WTC11 (cell line): ENCODE results near the gene TRIM17. TPM values are rescaled to one million over a fixed set of nuclear protein-coding genes. Genes with fewer than 3 reads are reported as not detected.

Experiments used
- ATAC-seq: fragments of 200-7000 bp; cut with Tn5 transposase; 2 replicates; pipeline ENCODE4 v1.10.0; 2021; ENCODE audit warnings: mild to moderate bottlenecking, moderate library complexity
- CTCF ChIA-PET: fragments of 300-600 bp; sonication (Branson Sonifier 250); formaldehyde crosslinking; loops from one replicate; lab custom pipeline; 2021; ENCODE audit warnings: antibody characterized with exemption; lab: Charles Lee
- POLR2A ChIA-PET: fragments of 350-600 bp; sonication (Branson Sonifier 250); formaldehyde crosslinking; loops from one replicate; lab custom pipeline; 2021; ENCODE audit warnings: antibody characterized with exemption; lab: Charles Lee
- DNase-seq: peaks from one replicate; pipeline ENCODE4 v3.0.0; 2021; ENCODE audit warnings: low spot score
- H3K27ac Mint-ChIP-seq: 2 replicates; pipeline ENCODE4 v1.8.0; 2021; ENCODE audit warnings: mixed read lengths
- H3K27me3 Mint-ChIP-seq: 2 replicates; pipeline ENCODE4 v1.8.0; 2021; ENCODE audit warnings: low read depth, mild to moderate bottlenecking, moderate library complexity, mixed read lengths
- H3K36me3 Mint-ChIP-seq: 2 replicates; pipeline ENCODE4 v1.8.0; 2021; ENCODE audit warnings: mixed read lengths
- H3K4me1 Mint-ChIP-seq: 2 replicates; pipeline ENCODE4 v1.8.0; 2022; ENCODE audit warnings: mixed read lengths
- H3K4me3 Mint-ChIP-seq: 2 replicates; pipeline ENCODE4 v1.8.0; 2021; ENCODE audit warnings: mild to moderate bottlenecking, moderate library complexity, mixed read lengths
- H3K9me3 Mint-ChIP-seq: 2 replicates; pipeline ENCODE4 v1.8.0; 2021; ENCODE audit warnings: mixed read lengths
- CBFB ChIP-seq: sonication (generic); formaldehyde crosslinking; IDR thresholded peaks from 2 replicates; pipeline ENCODE4 v1.8.1; 2022; ENCODE audit warnings: mild to moderate bottlenecking, low read depth, missing genetic modification reagents
- CDX4 ChIP-seq: fragments of 250-450 bp; sonication (Bioruptor Pico); IDR thresholded peaks from 2 replicates; pipeline ENCODE4 v1.9.0; 2021; ENCODE audit warnings: moderate library complexity, mild to moderate bottlenecking, inconsistent platforms, borderline replicate concordance
- CREB1 ChIP-seq: sonication (generic); formaldehyde crosslinking; IDR thresholded peaks from 2 replicates; pipeline ENCODE4 v1.8.0; 2023; ENCODE audit warnings: mild to moderate bottlenecking, missing genetic modification reagents
- CREM ChIP-seq: sonication (generic); formaldehyde crosslinking; IDR thresholded peaks from 2 replicates; pipeline ENCODE4 v1.8.1; 2022; ENCODE audit warnings: mild to moderate bottlenecking, missing genetic modification reagents, moderate library complexity
- E2F5 ChIP-seq: sonication (generic); formaldehyde crosslinking; IDR thresholded peaks from 2 replicates; pipeline ENCODE4 v1.8.1; 2022; ENCODE audit warnings: mild to moderate bottlenecking, moderate library complexity, missing genetic modification reagents
- ELF4 ChIP-seq: sonication (generic); formaldehyde crosslinking; IDR thresholded peaks from 2 replicates; pipeline ENCODE4 v1.8.1; 2022; ENCODE audit warnings: low read depth, mild to moderate bottlenecking, moderate library complexity, missing genetic modification reagents
- FOXK1 ChIP-seq: sonication (generic); formaldehyde crosslinking; IDR thresholded peaks from 2 replicates; pipeline ENCODE4 v1.8.0; 2022; ENCODE audit warnings: mild to moderate bottlenecking, moderate library complexity, missing genetic modification reagents
- FOXP1 ChIP-seq: sonication (generic); formaldehyde crosslinking; IDR thresholded peaks from 2 replicates; pipeline ENCODE4 v1.8.0; 2022; ENCODE audit warnings: missing genetic modification reagents, mild to moderate bottlenecking, moderate library complexity, borderline replicate concordance
- KAT7 ChIP-seq: sonication (generic); formaldehyde crosslinking; IDR thresholded peaks from 2 replicates; pipeline ENCODE4 v1.8.1; 2023; ENCODE audit warnings: missing genetic modification reagents, mild to moderate bottlenecking, borderline replicate concordance
- MYBL2 ChIP-seq: sonication (generic); formaldehyde crosslinking; IDR thresholded peaks from 2 replicates; pipeline ENCODE4 v1.8.1; 2023; ENCODE audit warnings: mild to moderate bottlenecking, moderate library complexity, missing genetic modification reagents
- OVOL2 ChIP-seq: fragments of 250-450 bp; sonication (Bioruptor Pico); IDR thresholded peaks from 2 replicates; pipeline ENCODE4 v1.9.0; 2021; ENCODE audit warnings: mild to moderate bottlenecking, borderline replicate concordance
- PREB ChIP-seq: sonication (generic); formaldehyde crosslinking; IDR thresholded peaks from 2 replicates; pipeline ENCODE4 v1.8.1; 2022; ENCODE audit warnings: mild to moderate bottlenecking, missing genetic modification reagents, moderate library complexity, borderline replicate concordance
- STAT6 ChIP-seq: sonication (generic); formaldehyde crosslinking; conservative IDR thresholded peaks from 2 replicates; pipeline ENCODE4 v1.8.1; 2023; ENCODE audit warnings: mild to moderate bottlenecking, low read depth, missing genetic modification reagents, moderate library complexity
- TCF7 ChIP-seq: sonication (generic); formaldehyde crosslinking; IDR thresholded peaks from 2 replicates; pipeline ENCODE4 v1.8.0; 2022; ENCODE audit warnings: mild to moderate bottlenecking, low read depth, missing genetic modification reagents, moderate library complexity
- ZBTB43 ChIP-seq: sonication (generic); formaldehyde crosslinking; IDR thresholded peaks from 2 replicates; pipeline ENCODE4 v1.8.1; 2023; ENCODE audit warnings: mild to moderate bottlenecking, missing genetic modification reagents
- ZNF138 ChIP-seq: sonication (generic); formaldehyde crosslinking; conservative IDR thresholded peaks from 2 replicates; pipeline ENCODE4 v1.8.1; 2022; ENCODE audit warnings: mild to moderate bottlenecking, moderate library complexity, missing genetic modification reagents
- ZNF416 ChIP-seq: fragments of 250-450 bp; sonication (Bioruptor Pico); IDR thresholded peaks from 2 replicates; pipeline ENCODE4 v1.9.0; 2021; ENCODE audit warnings: mild to moderate bottlenecking, inconsistent platforms
- ZNF425 ChIP-seq: fragments of 250-450 bp; sonication (Bioruptor Pico); conservative IDR thresholded peaks from 2 replicates; pipeline ENCODE4 v1.9.0; 2021; ENCODE audit warnings: mild to moderate bottlenecking
- total RNA-seq: library from RNA; stranded (reverse); gene quantifications from 3 replicates; pipeline ENCODE4 v1.2.3, GENCODE V29; 2021

Gene TRIM17
- total RNA-seq, 1 experiment from 2014 or later: 2.6 TPM

- no peak overlapping the region for H3K27ac Mint-ChIP-seq
- TF ChIP-seq ELF4 (CRISPR knock-in tag) (no peak), ZBTB43 (CRISPR knock-in tag) (no peak), CBFB (CRISPR knock-in tag) (no peak), TCF7 (CRISPR knock-in tag) (no peak), CREB1 (no peak), MYBL2 (no peak), KAT7 (CRISPR knock-in tag) (no peak), E2F5 (CRISPR knock-in tag) (no peak), OVOL2 (CRISPR knock-in tag) (no peak), ZNF425 (CRISPR knock-in tag) (no peak), PREB (no peak), STAT6 (CRISPR knock-in tag) (no peak), FOXP1 (CRISPR knock-in tag) (no peak), CDX4 (CRISPR knock-in tag) (no peak), FOXK1 (no peak), ZNF416 (CRISPR knock-in tag) (no peak), ZNF138 (CRISPR knock-in tag) (no peak), CREM (CRISPR knock-in tag) (no peak)
- no peaks in the 10 kb centered on the region for H3K9me3 Mint-ChIP-seq
- POLR2A ChIA-PET: no interaction called here
- DNase-seq (no peak), ATAC-seq (no peak)
- H3K27me3 Mint-ChIP-seq: no peaks in the 10 kb centered on the region
- H3K4me1 Mint-ChIP-seq: peaks cover 18% of the 10 kb centered on the region
- peaks cover 40% of the 10 kb centered on the region for H3K36me3 Mint-ChIP-seq
- no peak overlapping the region for H3K4me3 Mint-ChIP-seq
- CTCF ChIA-PET: no interaction called here
These were observed 15.8 kb downstream of the TRIM17 start for GRCh38 chr1:228400692-228401454.
